SK-N-SH (cell line): ENCODE measurements around the gene P3H4. TPM values are rescaled to one million over a fixed set of nuclear protein-coding genes. Genes with fewer than 3 reads are reported as not detected.

Source experiments
- CTCF ChIA-PET: fragments of 300-600, 350-600 bp; formaldehyde crosslinking; extraction: SDS; loops from one replicate; lab custom pipeline; 2021; lab: Yijun Ruan, JAX
- POLR2A ChIA-PET: fragments of 350-600 bp; sonication (Branson Sonifier 250); formaldehyde crosslinking; extraction: SDS; loops from one replicate; lab custom pipeline; 2020; ENCODE audit warnings: antibody characterized with exemption, inconsistent platforms; lab: Yijun Ruan, JAX
- DNase-seq: peaks from one replicate; pipeline ENCODE4 v3.0.0; 2012
- H2AFZ ChIP-seq: fragments of 200-600 bp; sonication (generic); 2 replicates; pipeline ENCODE4 v1.8.1; 2016; ENCODE audit warnings: antibody characterized with exemption, mild to moderate bottlenecking, low read depth
- H3F3A ChIP-seq: fragments of 200-600 bp; sonication (generic); replicated peaks from 2 replicates; pipeline ENCODE3; 2016; ENCODE audit warnings: antibody characterized with exemption, mild to moderate bottlenecking; ENCODE audit not compliant: insufficient read depth
- H3K27ac ChIP-seq, 2 experiments: fragments of 200-500 bp in 1 of 2; fragments of 200-600 bp in 1 of 2; sonication (Bioruptor generic) in 1 of 2; sonication (generic), shearing (Covaris generic) in 1 of 2; 2 replicates each; pipeline versions ENCODE4 v1.5.1 to v1.6.1; 2014 to 2016; ENCODE audit warnings: low read depth in 2 of 2, inconsistent platforms in 1 of 2, low read length in 1 of 2, mild to moderate bottlenecking in 1 of 2, mixed read lengths in 1 of 2
- H3K27me3 ChIP-seq: fragments of 200-600 bp; sonication (generic), shearing (Covaris generic); 2 replicates; pipeline ENCODE4 v1.6.1; 2016; ENCODE audit warnings: mixed run types; ENCODE audit not compliant: insufficient read depth
- H3K36me3 ChIP-seq, 2 experiments: fragments of 200-500 bp in 1 of 2; fragments of 200-600 bp in 1 of 2; sonication (Bioruptor generic) in 1 of 2; sonication (generic) in 1 of 2; replicated peaks in 1 of 2; 2 replicates each; pipeline versions ENCODE3 to v1.5.1; 2014 to 2016; ENCODE audit warnings: low read length in 1 of 2, mild to moderate bottlenecking in 1 of 2; ENCODE audit not compliant: insufficient read depth in 2 of 2, control insufficient read depth in 1 of 2
- H3K4me1 ChIP-seq, 2 experiments: fragments of 200-500 bp in 1 of 2; fragments of 200-600 bp in 1 of 2; sonication (Bioruptor generic) in 1 of 2; sonication (generic), shearing (Covaris generic) in 1 of 2; 2 replicates each; pipeline versions ENCODE4 v1.5.1 to v1.6.1; 2014 to 2016; ENCODE audit warnings: low read depth in 1 of 2, low read length in 1 of 2, mixed run types in 1 of 2; ENCODE audit not compliant: insufficient read depth in 2 of 2, control insufficient read depth in 1 of 2
- H3K4me2 ChIP-seq: fragments of 200-600 bp; sonication (generic), shearing (Covaris generic); 2 replicates; pipeline ENCODE4 v1.6.1; 2017; ENCODE audit warnings: mixed run types
- H3K4me3 ChIP-seq, 2 experiments: fragments of 200-500 bp in 1 of 2; fragments of 200-600 bp in 1 of 2; sonication (Bioruptor generic) in 1 of 2; sonication (generic), shearing (Covaris generic) in 1 of 2; 2 replicates each; pipeline versions ENCODE4 v1.5.1 to v1.8.1; 2014 to 2016; ENCODE audit warnings: low read depth in 2 of 2, inconsistent platforms in 1 of 2, low read length in 1 of 2, mild to moderate bottlenecking in 1 of 2, mixed read lengths in 1 of 2, moderate library complexity in 1 of 2
- H3K79me2 ChIP-seq: fragments of 200-600 bp; sonication (generic); 2 replicates; pipeline ENCODE4 v1.8.1; 2017; ENCODE audit warnings: mild to moderate bottlenecking; ENCODE audit not compliant: insufficient read depth
- H3K9ac ChIP-seq: fragments of 200-600 bp; sonication (generic); 2 replicates; pipeline ENCODE4 v1.6.1; 2017; ENCODE audit warnings: mixed run types
- H3K9me2 ChIP-seq: fragments of 200-600 bp; sonication (generic); 2 replicates; pipeline ENCODE4 v1.6.1; 2017; ENCODE audit warnings: mixed run types
- H3K9me3 ChIP-seq: fragments of 200-600 bp; sonication (generic); 2 replicates; pipeline ENCODE4 v1.6.1; 2017; ENCODE audit warnings: mixed run types, mild to moderate bottlenecking, moderate library complexity
- H4K20me1 ChIP-seq: fragments of 200-600 bp; sonication (generic); 2 replicates; pipeline ENCODE4 v1.6.1; 2017; ENCODE audit warnings: mild to moderate bottlenecking, mixed run types; ENCODE audit not compliant: insufficient read depth
- CHD2 ChIP-seq: fragments of 150-350 bp; IDR thresholded peaks from 2 replicates; pipeline ENCODE4 v1.6.1; 2018; ENCODE audit warnings: low read length; ENCODE audit not compliant: partially characterized antibody
- ELF1 ChIP-seq: IDR thresholded peaks from 2 replicates; pipeline ENCODE4 v1.4.0; 2012
- EZH2phosphoT487 ChIP-seq: fragments of 200-600 bp; sonication (generic); IDR thresholded peaks from 2 replicates; pipeline ENCODE4 v1.6.1; 2017; ENCODE audit warnings: low read depth, mixed run types, mild to moderate bottlenecking, antibody characterized with exemption, moderate library complexity, borderline replicate concordance
- FOXJ3 ChIP-seq: sonication (generic); formaldehyde crosslinking; IDR thresholded peaks from 2 replicates; pipeline ENCODE4 v1.5.1; 2020; ENCODE audit warnings: mild to moderate bottlenecking, missing genetic modification reagents
- MEF2A ChIP-seq: IDR thresholded peaks from 2 replicates; pipeline ENCODE4 v1.4.0; 2012; ENCODE audit warnings: low read depth, borderline replicate concordance
- MXI1 ChIP-seq: IDR thresholded peaks from 2 replicates; pipeline ENCODE4 v1.6.1; 2012; ENCODE audit warnings: mild to moderate bottlenecking, low read depth, low read length, improper control_type of control experiment
- NRF1 ChIP-seq: IDR thresholded peaks from 2 replicates; pipeline ENCODE4 v1.6.1; 2012; ENCODE audit warnings: low read depth, mild to moderate bottlenecking, low read length
- PBX3 ChIP-seq: IDR thresholded peaks from 2 replicates; pipeline ENCODE4; 2012
- RAD21 ChIP-seq: IDR thresholded peaks from 2 replicates; pipeline ENCODE4 v1.6.1; 2012; ENCODE audit warnings: mild to moderate bottlenecking, low read length
- RCOR1 ChIP-seq: fragments of 150-350 bp; IDR thresholded peaks from 2 replicates; pipeline ENCODE4 v1.6.1; 2017; ENCODE audit warnings: antibody characterized with exemption, low read length
- RXRA ChIP-seq: IDR thresholded peaks from 2 replicates; pipeline ENCODE4 v1.4.0; 2012; ENCODE audit warnings: low read depth, mild to moderate bottlenecking, borderline replicate concordance
- SMC3 ChIP-seq: IDR thresholded peaks from 2 replicates; pipeline ENCODE4 v1.6.1; 2012; ENCODE audit warnings: low read depth, low read length, improper control_type of control experiment
- TCF12 ChIP-seq: IDR thresholded peaks from 2 replicates; pipeline ENCODE4 v1.4.0; 2012
- YY1 ChIP-seq: IDR thresholded peaks from 2 replicates; pipeline ENCODE4 v1.4.0; 2012; ENCODE audit warnings: low read depth, mild to moderate bottlenecking
- WGBS: methylation state at CpG from one replicate; pipeline ENCODE4 v1.1.6; 2017; ENCODE audit warnings: low lambda C conversion rate; 5-methylcytosine and 5-hydroxymethylcytosine counted together
- polyA plus RNA-seq, 3 experiments: library from polyadenylated mRNA; depleted of rRNA; stranded (reverse); fragments of >200 nt; gene quantifications; 2 replicates each; pipeline ENCODE4 v1.2.3, GENCODE V29; 2012
- TF ChIP-seq, protein P1 (sequence below): fragments of 150-350 bp; IDR thresholded peaks from 2 replicates; pipeline ENCODE4 v1.6.1; 2016; ENCODE audit warnings: mild to moderate bottlenecking, low read depth, low read length
- TF ChIP-seq, protein P2 (sequence below): IDR thresholded peaks from 2 replicates; pipeline ENCODE4 v1.6.1; 2012; ENCODE audit warnings: mild to moderate bottlenecking, low read depth, low read length, moderate library complexity

The P3H4 gene
- polyA plus RNA-seq, 1 of the 3 experiments (the other 2 are of a cell fraction): 88.3 TPM

GRCh38 chr17:41760878-41761277 is 50.9 kb downstream of the P3H4 start:
- Histone ChIP-seq H2AFZ (no peak overlapping the region), H3K27ac (no peak overlapping the region), H4K20me1 (no peaks in the 10 kb centered on the region), H3K36me3 (peaks cover 0 to 7% of the 10 kb centered on the region in 2 experiments), H3K4me3 (no peak overlapping the region), H3K4me2 (no peak overlapping the region), H3K9ac (no peak overlapping the region), H3F3A (peaks cover under 1% of the 10 kb centered on the region), H3K79me2 (no peaks in the 10 kb centered on the region), H3K27me3 (no peaks in the 10 kb centered on the region), H3K9me2 (no peaks in the 10 kb centered on the region), H3K4me1 (no peaks in the 10 kb centered on the region; a peak in 1 of 4 replicates), H3K9me3 (no peaks in the 10 kb centered on the region)
- ChIA-PET POLR2A (no interaction called here), CTCF (interaction anchor here (1.1 to 2.3 kb wide), 4 partner anchors 13 to 41 kb away, joined by 3 to 7 read pairs (median 6); no protein-coding TSS in a partner anchor)
- WGBS: 86% methylated on average over 6 of the region's 6 CpGs
- no peak for DNase-seq
- no peak for TF ChIP-seq SMC3
- TF ChIP-seq ELF1: no peak
- TF ChIP-seq RXRA: no peak
- no peak for TF ChIP-seq NRF1
- TF ChIP-seq YY1: no peak
- TF ChIP-seq CHD2: no peak
- TF ChIP-seq FOXJ3 (CRISPR knock-in tag): no peak
- no peak for TF ChIP-seq RAD21
- no peak for TF ChIP-seq RCOR1
- no peak for TF ChIP-seq PBX3
- no peak for TF ChIP-seq MEF2A
- no peak for TF ChIP-seq MXI1
- TF ChIP-seq EZH2phosphoT487: no peak
- TF ChIP-seq, protein P1, sequence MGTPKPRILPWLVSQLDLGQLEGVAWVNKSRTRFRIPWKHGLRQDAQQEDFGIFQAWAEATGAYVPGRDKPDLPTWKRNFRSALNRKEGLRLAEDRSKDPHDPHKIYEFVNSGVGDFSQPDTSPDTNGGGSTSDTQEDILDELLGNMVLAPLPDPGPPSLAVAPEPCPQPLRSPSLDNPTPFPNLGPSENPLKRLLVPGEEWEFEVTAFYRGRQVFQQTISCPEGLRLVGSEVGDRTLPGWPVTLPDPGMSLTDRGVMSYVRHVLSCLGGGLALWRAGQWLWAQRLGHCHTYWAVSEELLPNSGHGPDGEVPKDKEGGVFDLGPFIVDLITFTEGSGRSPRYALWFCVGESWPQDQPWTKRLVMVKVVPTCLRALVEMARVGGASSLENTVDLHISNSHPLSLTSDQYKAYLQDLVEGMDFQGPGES: no peak
- TF ChIP-seq TCF12: no peak
- TF ChIP-seq, protein P2, sequence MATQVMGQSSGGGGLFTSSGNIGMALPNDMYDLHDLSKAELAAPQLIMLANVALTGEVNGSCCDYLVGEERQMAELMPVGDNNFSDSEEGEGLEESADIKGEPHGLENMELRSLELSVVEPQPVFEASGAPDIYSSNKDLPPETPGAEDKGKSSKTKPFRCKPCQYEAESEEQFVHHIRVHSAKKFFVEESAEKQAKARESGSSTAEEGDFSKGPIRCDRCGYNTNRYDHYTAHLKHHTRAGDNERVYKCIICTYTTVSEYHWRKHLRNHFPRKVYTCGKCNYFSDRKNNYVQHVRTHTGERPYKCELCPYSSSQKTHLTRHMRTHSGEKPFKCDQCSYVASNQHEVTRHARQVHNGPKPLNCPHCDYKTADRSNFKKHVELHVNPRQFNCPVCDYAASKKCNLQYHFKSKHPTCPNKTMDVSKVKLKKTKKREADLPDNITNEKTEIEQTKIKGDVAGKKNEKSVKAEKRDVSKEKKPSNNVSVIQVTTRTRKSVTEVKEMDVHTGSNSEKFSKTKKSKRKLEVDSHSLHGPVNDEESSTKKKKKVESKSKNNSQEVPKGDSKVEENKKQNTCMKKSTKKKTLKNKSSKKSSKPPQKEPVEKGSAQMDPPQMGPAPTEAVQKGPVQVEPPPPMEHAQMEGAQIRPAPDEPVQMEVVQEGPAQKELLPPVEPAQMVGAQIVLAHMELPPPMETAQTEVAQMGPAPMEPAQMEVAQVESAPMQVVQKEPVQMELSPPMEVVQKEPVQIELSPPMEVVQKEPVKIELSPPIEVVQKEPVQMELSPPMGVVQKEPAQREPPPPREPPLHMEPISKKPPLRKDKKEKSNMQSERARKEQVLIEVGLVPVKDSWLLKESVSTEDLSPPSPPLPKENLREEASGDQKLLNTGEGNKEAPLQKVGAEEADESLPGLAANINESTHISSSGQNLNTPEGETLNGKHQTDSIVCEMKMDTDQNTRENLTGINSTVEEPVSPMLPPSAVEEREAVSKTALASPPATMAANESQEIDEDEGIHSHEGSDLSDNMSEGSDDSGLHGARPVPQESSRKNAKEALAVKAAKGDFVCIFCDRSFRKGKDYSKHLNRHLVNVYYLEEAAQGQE: no peak
